Liver (tissue), 9 donors: Measurements from ENCODE around the gene MANBA. TPM values are rescaled to one million over a fixed set of nuclear protein-coding genes. Genes with fewer than 3 reads are reported as not detected.

Experiments used
- DNase-seq: peaks from one replicate; pipeline ENCODE4 v3.0.0-alpha.2; 2017; ENCODE audit warnings: low spot score
- H3K27ac ChIP-seq, 2 donors: one replicate each; pipeline ENCODE4 v1.7.0; 2013; ENCODE audit warnings: inconsistent platforms in 2 of 2, low read length in 2 of 2, control low read depth in 1 of 2, low read depth in 1 of 2, mild to moderate bottlenecking in 1 of 2
- H3K27me3 ChIP-seq, 4 donors: one replicate each; pipeline versions ENCODE4 v1.6.1 to v1.7.0; 2013; ENCODE audit warnings: low read length in 3 of 4, inconsistent platforms in 1 of 4, mild to moderate bottlenecking in 1 of 4, moderate library complexity in 1 of 4; ENCODE audit not compliant: control insufficient read depth in 4 of 4, insufficient read depth in 4 of 4
- H3K36me3 ChIP-seq, 4 donors: one replicate each; pipeline versions ENCODE4 v1.6.1 to v1.7.0; 2013; ENCODE audit warnings: low read length in 3 of 4, mild to moderate bottlenecking in 3 of 4, low read depth in 1 of 4, moderate library complexity in 1 of 4; ENCODE audit not compliant: control insufficient read depth in 4 of 4, insufficient read depth in 3 of 4
- H3K4me1 ChIP-seq, 4 donors: one replicate each; pipeline versions ENCODE4 v1.6.1 to v1.7.0; 2013; ENCODE audit warnings: low read length in 3 of 4, mild to moderate bottlenecking in 3 of 4, moderate library complexity in 1 of 4; ENCODE audit not compliant: control insufficient read depth in 4 of 4, insufficient read depth in 4 of 4
- H3K4me3 ChIP-seq, 3 donors: one replicate each; pipeline versions ENCODE4 v1.6.1 to v1.7.0; 2013; ENCODE audit warnings: low read length in 3 of 3, control low read depth in 1 of 3, low read depth in 1 of 3, mild to moderate bottlenecking in 1 of 3
- H3K9ac ChIP-seq, 2 donors: one replicate each; pipeline ENCODE4 v1.7.0; 2013; ENCODE audit warnings: low read length in 2 of 2, mild to moderate bottlenecking in 2 of 2, moderate library complexity in 2 of 2, control low read depth in 1 of 2, low read depth in 1 of 2
- H3K9me3 ChIP-seq, 4 donors: one replicate each; pipeline versions ENCODE4 v1.6.1 to v1.7.0; 2013; ENCODE audit warnings: low read length in 3 of 4; ENCODE audit not compliant: control insufficient read depth in 4 of 4
- EGR1 ChIP-seq, 2 donors: IDR thresholded peaks; 2 replicates each; pipeline ENCODE4 v1.6.1; 2016 to 2018; ENCODE audit warnings: antibody characterized with exemption in 2 of 2, low read depth in 2 of 2
- FOXA1 ChIP-seq: IDR thresholded peaks from 2 replicates; pipeline ENCODE4 v1.6.1; 2016; ENCODE audit warnings: antibody characterized with exemption
- FOXA2 ChIP-seq: IDR thresholded peaks from 2 replicates; pipeline ENCODE4 v1.6.1; 2016; ENCODE audit warnings: antibody characterized with exemption
- GABPA ChIP-seq, 2 donors: IDR thresholded peaks in 1 of 2; conservative IDR thresholded peaks in 1 of 2; 2 replicates each; pipeline ENCODE4 v1.6.1; 2016; ENCODE audit warnings: antibody characterized with exemption in 2 of 2, mild to moderate bottlenecking in 1 of 2, moderate library complexity in 1 of 2
- HNF4A ChIP-seq, 2 donors: conservative IDR thresholded peaks; 2 replicates each; pipeline ENCODE4 v1.6.1; 2016; ENCODE audit warnings: antibody characterized with exemption in 2 of 2, mild to moderate bottlenecking in 2 of 2
- HNF4G ChIP-seq: IDR thresholded peaks from 2 replicates; pipeline ENCODE4 v1.6.1; 2016; ENCODE audit warnings: antibody characterized with exemption
- JUND ChIP-seq, 2 donors: IDR thresholded peaks; 2 replicates each; pipeline ENCODE4 v1.6.1; 2016; ENCODE audit warnings: antibody characterized with exemption in 2 of 2
- NR2F2 ChIP-seq: IDR thresholded peaks from 2 replicates; pipeline ENCODE4 v1.6.1; 2016; ENCODE audit warnings: antibody characterized with exemption
- RAD21 ChIP-seq, 2 donors: IDR thresholded peaks; 2 replicates each; pipeline ENCODE4 v1.6.1; 2016; ENCODE audit warnings: antibody characterized with exemption in 2 of 2, mild to moderate bottlenecking in 2 of 2
- TAF1 ChIP-seq: conservative IDR thresholded peaks from 2 replicates; pipeline ENCODE4 v1.6.1; 2016; ENCODE audit warnings: antibody characterized with exemption, mild to moderate bottlenecking
- YY1 ChIP-seq: IDR thresholded peaks from 2 replicates; pipeline ENCODE4 v1.6.1; 2016; ENCODE audit warnings: antibody characterized with exemption, mild to moderate bottlenecking
- WGBS: extraction: QIAGEN DNeasy Blood & Tissue Kit; methylation state at CpG from one replicate; pipeline ENCODE4 v1.1.7; 2013; 5-methylcytosine and 5-hydroxymethylcytosine counted together
- polyA plus RNA-seq, 2 donors: library from polyadenylated mRNA; stranded (reverse) in 1 of 2; unstranded in 1 of 2; fragments of 200-250 nt in 1 of 2; fragments of >200 nt in 1 of 2; fragmentation: Nextera tagmentation in 1 of 2; extraction: Ambion mirVana in 1 of 2; gene quantifications; one replicate each; pipeline versions ENCODE4 v1.2.1 to v1.2.3, GENCODE V29; 2013 to 2015
- total RNA-seq, 2 donors: library from RNA; depleted of rRNA; stranded (reverse); fragments of >200 nt; gene quantifications; one replicate each; pipeline ENCODE4 v1.2.3, GENCODE V29; 2014
- TF ChIP-seq, protein P1 (sequence below): IDR thresholded peaks from 2 replicates; pipeline ENCODE4 v1.6.1; 2016; ENCODE audit warnings: antibody characterized with exemption
- TF ChIP-seq, protein P2 (sequence below): IDR thresholded peaks from 2 replicates; pipeline ENCODE4 v1.6.1; 2016; ENCODE audit warnings: antibody characterized with exemption, mild to moderate bottlenecking
- TF ChIP-seq, protein P3 (sequence below): IDR thresholded peaks from 2 replicates; pipeline ENCODE4 v1.6.1; 2016; ENCODE audit warnings: antibody characterized with exemption
- TF ChIP-seq, protein P4 (sequence below): IDR thresholded peaks from 2 replicates; pipeline ENCODE4 v1.6.1; 2016; ENCODE audit warnings: antibody characterized with exemption
- donor health status: healthy.
- donor health status: healthy.
- donor health status: healthy.
- donor health status: healthy.
- donor health status: healthy.

The MANBA gene
- total and polyA plus RNA-seq, 4 donors, result 7.1 to 24.2 (median 15.5) TPM

DNA sequence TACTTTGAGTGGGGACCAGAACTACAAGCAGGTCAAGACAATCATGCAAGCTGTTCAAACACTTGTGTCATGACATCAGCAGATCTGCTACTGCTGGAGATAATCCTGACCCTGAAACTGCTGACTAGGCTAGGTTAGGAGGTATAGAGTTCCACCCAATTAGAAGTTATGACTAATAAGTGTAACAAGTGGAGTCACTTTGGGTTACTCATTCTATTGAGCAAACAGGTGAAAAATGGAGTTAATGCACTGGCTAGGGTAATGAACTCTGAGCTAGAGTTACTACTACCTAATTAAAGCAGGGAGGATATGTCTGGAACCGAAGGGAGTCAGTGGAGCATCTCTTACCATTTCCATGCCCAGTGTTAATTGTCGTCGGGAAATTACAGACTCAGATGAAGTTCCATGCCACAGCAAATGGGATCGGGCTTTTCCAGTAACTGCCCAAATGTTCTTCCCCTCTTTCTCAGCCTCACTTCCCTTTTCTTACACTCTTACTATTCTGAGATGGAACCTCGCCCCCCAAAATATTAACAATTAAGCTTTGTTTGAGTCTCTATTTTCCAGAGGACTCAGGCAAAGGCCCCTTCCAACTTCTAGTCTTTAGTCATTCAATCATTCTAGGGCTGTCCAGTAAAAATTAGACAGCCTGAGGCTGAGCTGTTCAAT lies 19.8 kb upstream of the MANBA start:
- Histone ChIP-seq H3K9ac (no peak overlapping the region), H3K27ac (no peak overlapping the region), H3K4me3 (no peak overlapping the region), H3K27me3 (no peaks in the 10 kb centered on the region), H3K9me3 (no peaks in the 10 kb centered on the region), H3K36me3 (no peaks in the 10 kb centered on the region), H3K4me1 (peaks cover 0 to 6% (median 0%) of the 10 kb centered on the region in 4 donors)
- DNase-seq, result no peak
- TF ChIP-seq, protein P1, sequence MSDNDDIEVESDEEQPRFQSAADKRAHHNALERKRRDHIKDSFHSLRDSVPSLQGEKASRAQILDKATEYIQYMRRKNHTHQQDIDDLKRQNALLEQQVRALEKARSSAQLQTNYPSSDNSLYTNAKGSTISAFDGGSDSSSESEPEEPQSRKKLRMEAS, result no peak
- no peak for TF ChIP-seq HNF4G
- TF ChIP-seq, protein P2, sequence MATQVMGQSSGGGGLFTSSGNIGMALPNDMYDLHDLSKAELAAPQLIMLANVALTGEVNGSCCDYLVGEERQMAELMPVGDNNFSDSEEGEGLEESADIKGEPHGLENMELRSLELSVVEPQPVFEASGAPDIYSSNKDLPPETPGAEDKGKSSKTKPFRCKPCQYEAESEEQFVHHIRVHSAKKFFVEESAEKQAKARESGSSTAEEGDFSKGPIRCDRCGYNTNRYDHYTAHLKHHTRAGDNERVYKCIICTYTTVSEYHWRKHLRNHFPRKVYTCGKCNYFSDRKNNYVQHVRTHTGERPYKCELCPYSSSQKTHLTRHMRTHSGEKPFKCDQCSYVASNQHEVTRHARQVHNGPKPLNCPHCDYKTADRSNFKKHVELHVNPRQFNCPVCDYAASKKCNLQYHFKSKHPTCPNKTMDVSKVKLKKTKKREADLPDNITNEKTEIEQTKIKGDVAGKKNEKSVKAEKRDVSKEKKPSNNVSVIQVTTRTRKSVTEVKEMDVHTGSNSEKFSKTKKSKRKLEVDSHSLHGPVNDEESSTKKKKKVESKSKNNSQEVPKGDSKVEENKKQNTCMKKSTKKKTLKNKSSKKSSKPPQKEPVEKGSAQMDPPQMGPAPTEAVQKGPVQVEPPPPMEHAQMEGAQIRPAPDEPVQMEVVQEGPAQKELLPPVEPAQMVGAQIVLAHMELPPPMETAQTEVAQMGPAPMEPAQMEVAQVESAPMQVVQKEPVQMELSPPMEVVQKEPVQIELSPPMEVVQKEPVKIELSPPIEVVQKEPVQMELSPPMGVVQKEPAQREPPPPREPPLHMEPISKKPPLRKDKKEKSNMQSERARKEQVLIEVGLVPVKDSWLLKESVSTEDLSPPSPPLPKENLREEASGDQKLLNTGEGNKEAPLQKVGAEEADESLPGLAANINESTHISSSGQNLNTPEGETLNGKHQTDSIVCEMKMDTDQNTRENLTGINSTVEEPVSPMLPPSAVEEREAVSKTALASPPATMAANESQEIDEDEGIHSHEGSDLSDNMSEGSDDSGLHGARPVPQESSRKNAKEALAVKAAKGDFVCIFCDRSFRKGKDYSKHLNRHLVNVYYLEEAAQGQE, result no peak
- 88% methylated on average over 5 of the region's 5 CpGs for WGBS

DNA sequence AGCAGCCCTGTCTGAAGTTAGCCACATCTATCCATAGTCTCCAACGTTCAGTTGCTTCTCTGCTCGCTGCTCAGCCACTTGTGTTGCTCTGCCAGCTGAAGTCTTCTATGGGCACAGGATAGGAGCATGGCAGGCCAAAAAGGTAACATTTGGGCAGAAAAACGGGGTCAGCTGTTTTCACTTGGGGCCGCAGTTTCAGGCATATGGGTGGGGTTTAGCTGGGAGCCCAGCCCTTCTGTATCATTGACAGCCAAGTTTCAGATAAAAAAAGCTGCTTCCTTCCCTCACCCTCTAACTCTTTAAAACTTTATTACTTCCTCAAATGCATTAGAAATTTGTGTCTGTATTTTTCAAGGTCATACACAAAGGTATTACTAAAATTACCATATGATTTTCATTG lies 18.4 kb upstream of the MANBA start:
- H3K4me3 ChIP-seq, result no peak overlapping the region
- H3K9me3 ChIP-seq, result no peaks in the 10 kb centered on the region
- no peaks in the 10 kb centered on the region for H3K36me3 ChIP-seq
- H3K4me1 ChIP-seq, result peaks cover 0 to 6% (median 0%) of the 10 kb centered on the region in 4 donors
- no peak for DNase-seq
- no peaks in the 10 kb centered on the region for H3K27me3 ChIP-seq
- no peak overlapping the region for H3K27ac ChIP-seq
- TF ChIP-seq NR2F2, result no peak
- TF ChIP-seq FOXA1, result no peak
- no peak for TF ChIP-seq HNF4G
- TF ChIP-seq GABPA (IDR thresholded peaks at IDR 0.05 in 1 of 2, conservative IDR thresholded peaks at IDR 0.05 in 1 of 2), result no peak
- no peak overlapping the region for H3K9ac ChIP-seq
- WGBS, result 74% methylated on average over 4 of the region's 4 CpGs

DNA sequence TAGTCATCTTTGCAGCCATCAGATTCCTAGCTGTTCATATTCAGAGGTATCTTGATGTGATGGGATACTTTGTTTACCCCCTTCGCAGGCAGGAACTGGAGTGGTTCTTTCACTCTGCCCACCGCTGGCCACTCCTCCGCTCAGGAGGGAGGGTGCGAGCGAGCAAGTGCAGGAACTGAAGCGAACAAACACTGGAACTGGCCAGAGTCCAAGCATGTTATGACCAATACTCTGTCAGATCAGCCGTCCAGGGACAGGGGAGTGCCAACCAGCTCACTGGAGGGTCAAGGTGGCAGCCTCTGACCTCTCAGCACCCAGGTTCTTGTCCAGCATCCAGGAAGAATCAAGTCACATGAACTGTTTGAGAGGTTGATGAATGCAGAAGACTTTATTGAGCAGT lies 18.0 kb upstream of the MANBA start:
- Histone ChIP-seq H3K9ac (no peak overlapping the region), H3K4me3 (no peak overlapping the region), H3K36me3 (no peaks in the 10 kb centered on the region), H3K4me1 (peaks cover 0 to 6% (median 0%) of the 10 kb centered on the region in 4 donors), H3K27me3 (no peaks in the 10 kb centered on the region), H3K9me3 (no peaks in the 10 kb centered on the region), H3K27ac (no peak overlapping the region)
- WGBS, result 24% methylated on average over 7 of the region's 7 CpGs
- DNase-seq, result peak; percentile 58
- TF ChIP-seq RAD21 (IDR thresholded peaks at IDR 0.05), result peak in 1 of 2 donors; percentile 15
- TF ChIP-seq YY1, result no peak
- TF ChIP-seq EGR1 (IDR thresholded peaks at IDR 0.05; ENCODE audit: low read depth in 2 of 2), result no peak
- TF ChIP-seq FOXA2, result no peak
- TF ChIP-seq TAF1, result no peak
- peak; percentile 36 to 56 for TF ChIP-seq HNF4A (conservative IDR thresholded peaks at IDR 0.05)
- TF ChIP-seq, protein P2, result no peak
- TF ChIP-seq HNF4G, result no peak
- TF ChIP-seq JUND (IDR thresholded peaks at IDR 0.05), result no peak
- TF ChIP-seq NR2F2, result peak; percentile 54
- TF ChIP-seq, protein P1, result no peak
- TF ChIP-seq, protein P3, sequence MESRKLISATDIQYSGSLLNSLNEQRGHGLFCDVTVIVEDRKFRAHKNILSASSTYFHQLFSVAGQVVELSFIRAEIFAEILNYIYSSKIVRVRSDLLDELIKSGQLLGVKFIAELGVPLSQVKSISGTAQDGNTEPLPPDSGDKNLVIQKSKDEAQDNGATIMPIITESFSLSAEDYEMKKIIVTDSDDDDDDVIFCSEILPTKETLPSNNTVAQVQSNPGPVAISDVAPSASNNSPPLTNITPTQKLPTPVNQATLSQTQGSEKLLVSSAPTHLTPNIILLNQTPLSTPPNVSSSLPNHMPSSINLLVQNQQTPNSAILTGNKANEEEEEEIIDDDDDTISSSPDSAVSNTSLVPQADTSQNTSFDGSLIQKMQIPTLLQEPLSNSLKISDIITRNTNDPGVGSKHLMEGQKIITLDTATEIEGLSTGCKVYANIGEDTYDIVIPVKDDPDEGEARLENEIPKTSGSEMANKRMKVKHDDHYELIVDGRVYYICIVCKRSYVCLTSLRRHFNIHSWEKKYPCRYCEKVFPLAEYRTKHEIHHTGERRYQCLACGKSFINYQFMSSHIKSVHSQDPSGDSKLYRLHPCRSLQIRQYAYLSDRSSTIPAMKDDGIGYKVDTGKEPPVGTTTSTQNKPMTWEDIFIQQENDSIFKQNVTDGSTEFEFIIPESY, result no peak
- no peak for TF ChIP-seq FOXA1
- no peak for TF ChIP-seq GABPA (IDR thresholded peaks at IDR 0.05 in 1 of 2, conservative IDR thresholded peaks at IDR 0.05 in 1 of 2)
- TF ChIP-seq, protein P4, sequence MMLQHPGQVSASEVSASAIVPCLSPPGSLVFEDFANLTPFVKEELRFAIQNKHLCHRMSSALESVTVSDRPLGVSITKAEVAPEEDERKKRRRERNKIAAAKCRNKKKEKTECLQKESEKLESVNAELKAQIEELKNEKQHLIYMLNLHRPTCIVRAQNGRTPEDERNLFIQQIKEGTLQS, result no peak
